Motor neuron (in vitro differentiated cells): ENCODE data around the gene HSD3B1. TPM values are rescaled to one million over a fixed set of nuclear protein-coding genes. Genes with fewer than 3 reads are reported as not detected.
A peak's percentile ranks its signal among the peaks of the same experiment; 100 is the strongest.
"Not testable (repeated sequence)": the region's sequence is repeated elsewhere in the genome, so short reads cannot be mapped to it uniquely, and the experiment has no call there.

Experiments
- ATAC-seq, 8 experiments: fragments of 200-7000 bp; cut with Tn5 transposase; replicated peaks in 6 of 8; 2 replicates each; pipeline ENCODE4 v1.8.0; 2021; ENCODE audit warnings: mild to moderate bottlenecking in 8 of 8, moderate library complexity in 8 of 8
- H3K27ac ChIP-seq, 2 donors: fragments of 250-450 bp; sonication (Bioruptor Pico); 2 replicates each; pipeline ENCODE4 v1.9.0; 2021; ENCODE audit warnings: antibody characterized with exemption in 2 of 2, mild to moderate bottlenecking in 2 of 2, moderate library complexity in 1 of 2
- H3K4me1 ChIP-seq, 2 donors: fragments of 250-450 bp; sonication (Bioruptor Pico); replicated peaks in 1 of 2; 2 replicates each; pipeline ENCODE4 v1.6.1; 2021; ENCODE audit warnings: antibody characterized with exemption in 2 of 2, mild to moderate bottlenecking in 2 of 2, moderate library complexity in 1 of 2
- H3K4me3 ChIP-seq, 5 donors: fragments of 250-450 bp; sonication (Bioruptor Pico); 2 replicates each; pipeline ENCODE4 v1.9.0; 2021; ENCODE audit warnings: antibody characterized with exemption in 5 of 5, mild to moderate bottlenecking in 5 of 5, moderate library complexity in 4 of 5
- WGBS, 10 experiments: fragments of 450-650 bp; shearing (Covaris generic); methylation state at CpG; one replicate each; pipeline ENCODE4 v1.0.0; 2022; 5-methylcytosine and 5-hydroxymethylcytosine counted together
- in situ Hi-C, 9 experiments: fragments of 400-800 bp; cut with MboI; loops; one replicate each; pipeline ENCODE4 v1.15.0; 2021; ENCODE audit warnings: low sequenced_read_pairs in 9 of 9, low pct_unique_long_range_greater_than_20kb in 2 of 9; ENCODE audit not compliant: unreplicated experiment in 9 of 9
- total RNA-seq, 8 experiments: library from RNA; unstranded; fragments of 300-600 nt; gene quantifications; 2 replicates each; pipeline versions ENCODE4 v1.2.3 to v1.2.4, GENCODE V29; 2022

Gene HSD3B1
- total RNA-seq, 8 experiments from 2014 or later, result 0.18 to 1.5 (median 0.49) TPM; not detected in 3

- WGBS, 10 experiments, result 63 to 100% (median 95%) methylated on average over 2 to 5 of the region's 5 CpGs; no CpG with 5 or more reads in 6 of the 10 experiments
- H3K4me1 ChIP-seq, result peaks cover 0 to 8% of the 10 kb centered on the region in 2 donors
- H3K4me3 ChIP-seq, result no peak overlapping the region
- no peak for ATAC-seq
- no peak overlapping the region for H3K27ac ChIP-seq
- in situ Hi-C loops, result no loop called here
Measured at GRCh38 chr1:119515221-119515620, 8.2 kb downstream of the HSD3B1 start.

GRCh38 chr1:119516247-119516646 lies 9.2 kb downstream of the HSD3B1 start:
- H3K27ac ChIP-seq, result no peak overlapping the region
- H3K4me1 ChIP-seq, result peaks cover 0 to 8% of the 10 kb centered on the region in 2 donors
- H3K4me3 ChIP-seq, result no peak overlapping the region
- ATAC-seq, result peak in 2 of 8 experiments; percentile 55 to 84
- in situ Hi-C loops, result no loop called here

- H3K27ac ChIP-seq, result no peak overlapping the region
- H3K4me1 ChIP-seq, result peaks cover 0 to 8% of the 10 kb centered on the region in 2 donors
- ATAC-seq, result no peak
- H3K4me3 ChIP-seq, result no peak overlapping the region
- in situ Hi-C loops, result no loop called here
- 17 to 100% (median 80%) methylated on average over 1 to 5 of the region's 5 CpGs; no CpG with 5 or more reads in 3 of the 10 experiments for WGBS, 10 experiments
Measured at GRCh38 chr1:119516680-119517079, 9.7 kb downstream of the HSD3B1 start.

GRCh38 chr1:119517667-119518066 lies 10.7 kb downstream of the HSD3B1 start:
- H3K4me3 ChIP-seq, H3K27ac ChIP-seq, ATAC-seq, in situ Hi-C loops, H3K4me1 ChIP-seq: not testable (repeated sequence)

GRCh38 chr1:119531606-119532323 lies 24.8 kb downstream of the HSD3B1 start:
- 0 to 92% (median 64%) methylated on average over 1 to 2 of the region's 2 CpGs; no CpG with 5 or more reads in 2 of the 10 experiments for WGBS, 10 experiments
- in situ Hi-C loops, result no loop called here

GRCh38 chr1:119532324-119532910 lies 25.4 kb downstream of the HSD3B1 start:
- WGBS, 10 experiments, result 58 to 94% (median 77%) methylated on average over 3 to 5 of the region's 5 CpGs; no CpG with 5 or more reads in 1 of the 10 experiments
- Histone ChIP-seq H3K4me3 (no peak overlapping the region), H3K27ac (no peak overlapping the region), H3K4me1 (no peaks in the 10 kb centered on the region)
- ATAC-seq, result no peak
- in situ Hi-C loops, result no loop called here

More at GRCh38 chr1:119531606-119532323, 24.8 kb downstream of the HSD3B1 start:
- Histone ChIP-seq H3K4me3 (no peak overlapping the region), H3K4me1 (no peaks in the 10 kb centered on the region), H3K27ac (no peak overlapping the region)
- no peak for ATAC-seq

GRCh38 chr1:119535381-119535780 lies 28.4 kb downstream of the HSD3B1 start:
- Histone ChIP-seq H3K4me1 (no peaks in the 10 kb centered on the region), H3K27ac (no peak overlapping the region), H3K4me3 (no peak overlapping the region)
- WGBS, 10 experiments, result 0 to 67% (median 37%) methylated on average over 1 of the region's 1 CpG
- in situ Hi-C loops, result no loop called here
- no peak for ATAC-seq

- ATAC-seq, result no peak
- 28 to 89% (median 60%) methylated on average over 1 to 3 of the region's 3 CpGs; no CpG with 5 or more reads in 3 of the 10 experiments for WGBS, 10 experiments
- H3K4me1 ChIP-seq, result no peaks in the 10 kb centered on the region
- no peak overlapping the region for H3K4me3 ChIP-seq
- H3K27ac ChIP-seq, result no peak overlapping the region
- in situ Hi-C loops, result no loop called here
Measured at GRCh38 chr1:119537966-119538365, 31.0 kb downstream of the HSD3B1 start.

- Histone ChIP-seq H3K4me3 (no peak overlapping the region), H3K4me1 (no peaks in the 10 kb centered on the region), H3K27ac (no peak overlapping the region)
- in situ Hi-C loops, result no loop called here
- no peak for ATAC-seq
Measured at GRCh38 chr1:119539636-119540035, 32.6 kb downstream of the HSD3B1 start.

GRCh38 chr1:119541389-119541788 lies 34.4 kb downstream of the HSD3B1 start:
- in situ Hi-C loops, result no loop called here
- 27 to 100% (median 74%) methylated on average over 1 to 3 of the region's 3 CpGs for WGBS, 10 experiments
- Histone ChIP-seq H3K4me3 (no peak overlapping the region), H3K4me1 (no peaks in the 10 kb centered on the region), H3K27ac (no peak overlapping the region)
- ATAC-seq, result no peak

- peak in 1 of 8 experiments; percentile 74 for ATAC-seq
- in situ Hi-C loops, result no loop called here
Measured at GRCh38 chr1:119542492-119542946, 35.5 kb downstream of the HSD3B1 start.

GRCh38 chr1:119544165-119544762 lies 37.3 kb downstream of the HSD3B1 start:
- Histone ChIP-seq H3K4me3 (no peak overlapping the region), H3K27ac (no peak overlapping the region), H3K4me1 (no peaks in the 10 kb centered on the region)
- in situ Hi-C loops, result no loop called here
- peak in 3 of 8 experiments; percentile 15 to 36 (median 28) for ATAC-seq
- WGBS, 10 experiments, result 43 to 94% (median 61%) methylated on average over 1 to 3 of the region's 3 CpGs; no CpG with 5 or more reads in 2 of the 10 experiments

More at GRCh38 chr1:119542492-119542946, 35.5 kb downstream of the HSD3B1 start:
- H3K4me1 ChIP-seq, result no peaks in the 10 kb centered on the region
- H3K27ac ChIP-seq, result no peak overlapping the region
- H3K4me3 ChIP-seq, result no peak overlapping the region
- 13 to 94% (median 85%) methylated on average over 2 of the region's 2 CpGs; no CpG with 5 or more reads in 5 of the 10 experiments for WGBS, 10 experiments

GRCh38 chr1:119546641-119547040 lies 39.6 kb downstream of the HSD3B1 start:
- Histone ChIP-seq H3K27ac (no peak overlapping the region), H3K4me1 (no peaks in the 10 kb centered on the region), H3K4me3 (no peak overlapping the region)
- 0 to 75% (median 38%) methylated on average over 1 of the region's 1 CpG; no CpG with 5 or more reads in 4 of the 10 experiments for WGBS, 10 experiments
- no peak for ATAC-seq
- in situ Hi-C loops, result no loop called here
